Right atrium auricular region (tissue), 2 donors: ENCODE measurements around the gene PIK3R1. TPM values are rescaled to one million over a fixed set of nuclear protein-coding genes. Genes with fewer than 3 reads are reported as not detected.

ENCODE experiments used
- DNase-seq: peaks from one replicate; pipeline ENCODE4 v3.0.0-alpha.2; 2019; ENCODE audit warnings: low spot score
- H3K27ac ChIP-seq, 2 donors: fragments of 200-600 bp; sonication (generic); 1 replicate in 1 of 2; 2 replicates in 1 of 2; pipeline ENCODE4 v1.5.1; 2016 to 2019
- H3K27me3 ChIP-seq, 2 donors: fragments of 200-600 bp; sonication (generic); one replicate each; pipeline versions ENCODE4 v1.5.1 to v1.6.0; 2017 to 2019
- H3K36me3 ChIP-seq: fragments of 200-600 bp; sonication (generic); one replicate; pipeline ENCODE4 v1.5.1; 2016
- H3K4me1 ChIP-seq, 2 donors: fragments of 200-600 bp; sonication (generic); one replicate each; pipeline versions ENCODE4 v1.5.1 to v1.6.0; 2017 to 2019
- H3K4me3 ChIP-seq, 2 donors: fragments of 200-600 bp; sonication (generic); 1 replicate in 1 of 2; 2 replicates in 1 of 2; pipeline ENCODE4 v1.5.1; 2017 to 2019; ENCODE audit warnings: mild to moderate bottlenecking in 1 of 2, moderate library complexity in 1 of 2
- H3K9me3 ChIP-seq, 2 donors: fragments of 200-600 bp; sonication (generic); one replicate each; pipeline ENCODE4 v1.5.1; 2019
- total RNA-seq, 2 donors: library from RNA; depleted of rRNA; stranded (reverse); fragments of >200 nt; gene quantifications; one replicate each; pipeline ENCODE4 v1.1.0, GENCODE V29; 2016
- TF ChIP-seq, protein P1 (sequence below), 2 donors: fragments of 200-600 bp; sonication (generic); IDR thresholded peaks; one replicate each; pipeline ENCODE4 v1.5.1; 2019; ENCODE audit warnings: antibody characterized with exemption in 2 of 2

PIK3R1 gene
- total RNA-seq, 2 donors from 2014 or later, result 87.0 to 91.1 TPM

DNA sequence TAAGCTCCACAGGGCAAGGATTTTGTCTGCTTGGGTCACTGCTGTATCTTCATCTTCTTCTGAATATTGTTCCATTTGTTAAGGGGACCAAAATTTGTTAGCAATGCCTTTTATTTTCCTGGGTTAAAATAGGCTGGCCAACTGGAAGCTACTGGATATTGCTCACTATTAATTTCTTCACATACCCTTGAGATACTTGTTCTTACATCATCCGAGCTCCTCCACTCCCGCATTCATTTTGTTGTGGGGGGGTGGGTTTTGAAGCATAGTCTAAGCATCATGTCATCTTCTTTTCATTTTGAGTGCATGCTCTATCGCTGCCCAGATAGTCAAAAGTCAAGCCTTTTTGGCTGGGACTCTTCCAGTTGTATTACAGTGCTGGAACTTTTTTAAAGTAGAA is 42.5 kb upstream of the PIK3R1 start:
- no peaks in the 10 kb centered on the region for H3K9me3 ChIP-seq
- H3K4me1 ChIP-seq, result peaks cover 0 to 16% of the 10 kb centered on the region in 2 donors
- TF ChIP-seq, protein P1, sequence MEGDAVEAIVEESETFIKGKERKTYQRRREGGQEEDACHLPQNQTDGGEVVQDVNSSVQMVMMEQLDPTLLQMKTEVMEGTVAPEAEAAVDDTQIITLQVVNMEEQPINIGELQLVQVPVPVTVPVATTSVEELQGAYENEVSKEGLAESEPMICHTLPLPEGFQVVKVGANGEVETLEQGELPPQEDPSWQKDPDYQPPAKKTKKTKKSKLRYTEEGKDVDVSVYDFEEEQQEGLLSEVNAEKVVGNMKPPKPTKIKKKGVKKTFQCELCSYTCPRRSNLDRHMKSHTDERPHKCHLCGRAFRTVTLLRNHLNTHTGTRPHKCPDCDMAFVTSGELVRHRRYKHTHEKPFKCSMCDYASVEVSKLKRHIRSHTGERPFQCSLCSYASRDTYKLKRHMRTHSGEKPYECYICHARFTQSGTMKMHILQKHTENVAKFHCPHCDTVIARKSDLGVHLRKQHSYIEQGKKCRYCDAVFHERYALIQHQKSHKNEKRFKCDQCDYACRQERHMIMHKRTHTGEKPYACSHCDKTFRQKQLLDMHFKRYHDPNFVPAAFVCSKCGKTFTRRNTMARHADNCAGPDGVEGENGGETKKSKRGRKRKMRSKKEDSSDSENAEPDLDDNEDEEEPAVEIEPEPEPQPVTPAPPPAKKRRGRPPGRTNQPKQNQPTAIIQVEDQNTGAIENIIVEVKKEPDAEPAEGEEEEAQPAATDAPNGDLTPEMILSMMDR (IDR thresholded peaks at IDR 0.05), result no peak
- H3K27ac ChIP-seq, result no peak overlapping the region
- no peak overlapping the region for H3K4me3 ChIP-seq
- H3K36me3 ChIP-seq, result no peaks in the 10 kb centered on the region
- no peaks in the 10 kb centered on the region for H3K27me3 ChIP-seq
- no peak for DNase-seq

DNA sequence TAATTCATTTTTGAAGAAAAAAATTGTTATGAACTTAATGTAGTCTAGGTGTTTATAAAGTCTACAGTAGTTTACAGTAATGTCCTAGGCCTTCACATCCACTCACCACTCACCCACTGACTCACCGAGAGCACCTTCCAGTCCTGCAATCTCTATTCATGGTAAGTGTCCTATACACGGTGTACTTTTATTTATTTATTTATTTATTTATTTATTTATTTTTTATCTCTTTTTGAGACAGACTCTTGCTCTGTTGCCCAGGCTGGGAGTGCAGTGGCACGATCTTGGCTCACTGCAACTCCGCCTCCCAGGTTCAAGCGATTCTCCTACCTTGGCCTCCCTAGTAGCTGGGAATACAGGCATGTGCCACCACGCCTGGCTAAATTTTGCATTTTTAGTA is 39.3 kb upstream of the PIK3R1 start:
- TF ChIP-seq, protein P1 (IDR thresholded peaks at IDR 0.05), result no peak
- H3K27ac ChIP-seq, result no peak overlapping the region
- no peaks in the 10 kb centered on the region for H3K9me3 ChIP-seq

DNA sequence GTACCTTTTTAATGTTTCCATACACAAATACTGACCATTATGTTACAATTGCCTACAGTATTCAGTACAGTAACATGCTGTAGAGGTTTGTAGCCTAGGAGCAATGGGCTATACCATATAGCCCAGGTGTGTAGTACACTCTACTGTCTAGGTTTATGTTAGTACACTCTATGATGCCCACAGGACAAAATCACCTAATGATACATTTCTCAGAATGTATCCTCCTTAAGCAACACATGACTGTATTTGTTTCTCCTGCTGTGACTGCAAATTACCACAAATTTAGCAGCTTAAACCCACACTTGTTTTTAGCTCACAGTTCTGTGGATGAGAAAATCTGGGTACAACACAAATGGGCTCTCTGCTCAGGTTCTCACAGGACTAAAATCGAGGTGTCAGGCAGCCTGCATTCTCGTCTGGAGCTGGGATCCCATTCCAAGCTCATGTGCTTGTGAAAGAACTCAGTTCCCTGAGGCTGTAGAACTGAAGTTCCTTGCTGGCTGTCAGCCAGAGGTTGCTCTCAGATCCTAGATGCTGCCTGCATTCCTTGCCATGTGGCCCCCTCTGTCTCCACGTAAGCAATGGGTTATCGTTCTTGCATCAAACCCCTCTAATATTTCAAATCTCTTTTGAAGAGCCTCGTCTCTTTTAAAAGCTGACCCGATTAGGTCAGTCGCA is 38.6 kb upstream of the PIK3R1 start:
- H3K36me3 ChIP-seq, result no peaks in the 10 kb centered on the region
- no peak for DNase-seq
- no peaks in the 10 kb centered on the region for H3K27me3 ChIP-seq
- TF ChIP-seq, protein P1 (IDR thresholded peaks at IDR 0.05), result no peak
- no peaks in the 10 kb centered on the region for H3K4me1 ChIP-seq
- H3K4me3 ChIP-seq, result no peak overlapping the region
- no peak overlapping the region for H3K27ac ChIP-seq
- H3K9me3 ChIP-seq, result no peaks in the 10 kb centered on the region

More for the DNA sequence above, 39.3 kb upstream of the PIK3R1 start:
- Histone ChIP-seq H3K36me3 (no peaks in the 10 kb centered on the region), H3K4me1 (peaks cover 0 to 1% of the 10 kb centered on the region in 2 donors), H3K27me3 (no peaks in the 10 kb centered on the region), H3K4me3 (no peak overlapping the region)
- no peak for DNase-seq

DNA sequence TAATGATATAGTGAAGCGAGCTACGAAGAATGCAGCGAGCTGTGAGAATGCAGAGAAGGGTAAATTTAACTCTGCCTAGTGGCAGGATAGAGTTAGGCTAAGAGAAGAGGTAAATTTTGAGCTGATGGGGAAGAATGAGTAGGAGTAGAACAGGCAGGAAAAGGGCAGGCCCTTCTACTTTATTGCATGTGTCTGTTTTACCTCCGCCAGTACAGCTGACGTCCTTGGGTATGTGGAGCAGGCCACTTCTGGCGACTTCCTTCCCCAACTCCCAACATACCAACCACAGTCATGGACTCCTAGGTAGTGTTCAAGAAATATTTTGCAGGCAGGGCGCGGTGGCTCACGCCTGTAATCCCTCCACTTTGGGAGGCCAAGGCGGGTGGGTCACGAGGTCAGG is 37.9 kb upstream of the PIK3R1 start:
- Histone ChIP-seq H3K9me3 (no peaks in the 10 kb centered on the region), H3K36me3 (no peaks in the 10 kb centered on the region), H3K4me1 (no peaks in the 10 kb centered on the region), H3K4me3 (no peak overlapping the region), H3K27ac (no peak overlapping the region), H3K27me3 (no peaks in the 10 kb centered on the region)
- TF ChIP-seq, protein P1 (IDR thresholded peaks at IDR 0.05), result no peak
- DNase-seq, result no peak

DNA sequence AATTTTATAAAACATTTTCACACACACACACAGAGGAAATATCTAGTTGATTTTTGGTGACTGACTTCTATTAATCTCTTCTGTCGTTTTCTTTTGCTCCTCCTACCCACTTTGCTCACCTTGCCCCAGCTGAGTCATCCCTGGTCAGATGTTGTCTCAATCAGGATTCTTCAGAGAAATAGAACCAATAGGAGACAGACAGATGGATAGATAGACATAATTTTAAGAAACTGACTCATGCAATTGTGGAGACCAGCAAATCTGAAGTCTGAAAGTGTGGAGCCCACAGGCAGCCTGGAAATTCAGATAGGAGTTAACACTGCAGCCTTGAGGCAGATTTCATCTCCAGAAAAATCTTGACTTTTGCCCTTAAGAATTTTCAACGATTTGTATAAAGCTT is 37.0 kb upstream of the PIK3R1 start:
- Histone ChIP-seq H3K9me3 (no peaks in the 10 kb centered on the region), H3K36me3 (no peaks in the 10 kb centered on the region), H3K4me3 (no peak overlapping the region), H3K4me1 (no peaks in the 10 kb centered on the region), H3K27ac (no peak overlapping the region), H3K27me3 (no peaks in the 10 kb centered on the region)
- TF ChIP-seq, protein P1 (IDR thresholded peaks at IDR 0.05), result no peak
- DNase-seq, result no peak
